ENCODE data around the gene ERAP2.
"Not testable (repeated sequence)": the region's sequence is repeated elsewhere in the genome, so short reads cannot be mapped to it uniquely, and the experiment has no call there.

GRCh38 chr5:96931037-96931436 is 54.7 kb downstream of the ERAP2 start:
- not testable (repeated sequence) for TF ChIP-seq EZH2 (IDR thresholded peaks at IDR 0.05; ENCODE audit: low read length); CTCF (optimal IDR thresholded peaks at IDR 0.05 in 1 of 3, IDR thresholded peaks at IDR 0.05 in 1 of 3, conservative IDR thresholded peaks at IDR 0.05 in 1 of 3; ENCODE audit: extremely low read depth in 1 of 3, insufficient read depth in 2 of 3, low read length in 3 of 3)
